ENCODE data around the gene GSN. TPM values are rescaled to one million over a fixed set of nuclear protein-coding genes. Genes with fewer than 3 reads are reported as not detected.

GSN gene
- total and polyA plus RNA-seq, 2 of the 13 experiments (the other 11 are each of a cell fraction or from before 2014, with no cell fraction given): 294 to 307 TPM

DNA sequence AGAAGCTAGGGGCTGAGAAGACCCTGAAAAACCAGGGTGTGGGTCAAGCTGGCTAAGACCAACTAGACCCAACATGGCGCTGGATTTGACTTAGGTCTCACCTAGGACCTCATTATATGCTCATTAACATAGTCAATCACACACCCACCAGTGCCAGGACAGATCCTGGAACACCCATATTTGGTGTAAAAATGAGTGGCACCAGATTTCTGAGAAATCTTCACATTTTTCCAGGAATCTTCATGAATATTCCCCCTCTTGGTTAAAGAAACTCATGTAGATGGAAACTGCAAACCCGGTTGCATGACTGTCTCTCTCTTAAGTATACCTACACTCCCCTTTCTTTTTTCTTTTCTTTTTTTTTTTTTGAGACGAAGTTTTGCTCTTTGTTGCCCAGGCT is 48.4 kb upstream of the GSN start:
- Histone ChIP-seq H4K20me1 (ENCODE audit: insufficient read depth, low read length) (no peaks in the 10 kb centered on the region), H2AFZ (ENCODE audit: low read length) (no peak overlapping the region), H3K4me1 (ENCODE audit: insufficient read depth, low read length) (peaks cover 6% of the 10 kb centered on the region), H3K4me3 (replicated peaks in 1 of 3; ENCODE audit: insufficient read depth in 1 of 3, low read depth in 2 of 3, low read length in 3 of 3) (no peak overlapping the region), H3K4me2 (ENCODE audit: low read depth, low read length) (no peak overlapping the region), H3K27me3 (ENCODE audit: control insufficient read depth in 1 of 2, insufficient read depth in 2 of 2, low read length in 2 of 2) (no peaks in the 10 kb centered on the region; a peak in 1 of 5 replicates), H3K9me3 (ENCODE audit: low read length) (no peaks in the 10 kb centered on the region), H3K9ac (ENCODE audit: insufficient read depth, low read depth, low read length) (no peak overlapping the region), H3K79me2 (ENCODE audit: insufficient read depth, low read length) (no peaks in the 10 kb centered on the region), H3K27ac (ENCODE audit: extremely low read length, insufficient read depth, low read length) (no peak overlapping the region), H3K36me3 (replicated peaks in 1 of 2; ENCODE audit: control insufficient read depth in 1 of 2, insufficient read depth in 2 of 2, low read length in 2 of 2) (no peaks in the 10 kb centered on the region)
- ATAC-seq (no peak), FAIRE-seq (no peak), DNase-seq (ENCODE audit: low spot score) (no peak)
- BruUV-seq (replicated peaks): no TSS peak
- CTCF ChIA-PET (ENCODE audit: low intra/inter-chr PET ratio, low total read pairs): no interaction called here
- intact Hi-C loops (cut with micrococcal nuclease; ENCODE audit: unreplicated experiment) (no loop called here), in situ Hi-C loops (cut with HindIII; ENCODE audit: extremely low pct_ligation_motif_present, low pct_unique_long_range_greater_than_20kb) (no loop called here)
- WGBS (ENCODE audit: low lambda C conversion rate): 57% methylated on average over 3 of the region's 3 CpGs
- POLR2A ChIA-PET: no interaction called here
- no peak for TF ChIP-seq YY1 (IDR thresholded peaks at IDR 0.05; ENCODE audit: insufficient read depth, insufficient replicate concordance, low read depth, low read length)
- no peak for TF ChIP-seq ZBED4 (CRISPR knock-in tag; IDR thresholded peaks at IDR 0.05; ENCODE audit: borderline replicate concordance)
- no peak for TF ChIP-seq ZNF543 (CRISPR knock-in tag; IDR thresholded peaks at IDR 0.05)
- TF ChIP-seq ZNF235 (CRISPR knock-in tag; IDR thresholded peaks at IDR 0.05; ENCODE audit: borderline replicate concordance): no peak
- no peak for TF ChIP-seq SATB2 (CRISPR knock-in tag; IDR thresholded peaks at IDR 0.05)
- TF ChIP-seq, protein P1, sequence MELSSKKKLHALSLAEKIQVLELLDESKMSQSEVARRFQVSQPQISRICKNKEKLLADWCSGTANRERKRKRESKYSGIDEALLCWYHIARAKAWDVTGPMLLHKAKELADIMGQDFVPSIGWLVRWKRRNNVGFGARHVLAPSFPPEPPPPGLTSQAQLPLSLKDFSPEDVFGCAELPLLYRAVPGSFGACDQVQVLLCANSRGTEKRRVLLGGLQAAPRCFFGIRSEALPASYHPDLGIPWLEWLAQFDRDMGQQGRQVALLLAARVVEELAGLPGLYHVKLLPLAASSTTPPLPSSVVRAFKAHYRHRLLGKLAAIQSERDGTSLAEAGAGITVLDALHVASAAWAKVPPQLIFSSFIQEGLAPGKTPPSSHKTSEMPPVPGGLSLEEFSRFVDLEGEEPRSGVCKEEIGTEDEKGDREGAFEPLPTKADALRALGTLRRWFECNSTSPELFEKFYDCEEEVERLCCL (CRISPR knock-in tag; IDR thresholded peaks at IDR 0.05; ENCODE audit: borderline replicate concordance): no peak
- TF ChIP-seq MAFF (IDR thresholded peaks at IDR 0.05; ENCODE audit: low read depth, low read length): no peak
- TF ChIP-seq ZNF230 (CRISPR knock-in tag; IDR thresholded peaks at IDR 0.05): no peak
- no peak for TF ChIP-seq GZF1 (CRISPR knock-in tag; IDR thresholded peaks at IDR 0.05)
- no peak for TF ChIP-seq ZNF549 (CRISPR knock-in tag; IDR thresholded peaks at IDR 0.05)
- TF ChIP-seq ZSCAN21 (CRISPR knock-in tag; IDR thresholded peaks at IDR 0.05; ENCODE audit: borderline replicate concordance): no peak
- TF ChIP-seq, protein P2, sequence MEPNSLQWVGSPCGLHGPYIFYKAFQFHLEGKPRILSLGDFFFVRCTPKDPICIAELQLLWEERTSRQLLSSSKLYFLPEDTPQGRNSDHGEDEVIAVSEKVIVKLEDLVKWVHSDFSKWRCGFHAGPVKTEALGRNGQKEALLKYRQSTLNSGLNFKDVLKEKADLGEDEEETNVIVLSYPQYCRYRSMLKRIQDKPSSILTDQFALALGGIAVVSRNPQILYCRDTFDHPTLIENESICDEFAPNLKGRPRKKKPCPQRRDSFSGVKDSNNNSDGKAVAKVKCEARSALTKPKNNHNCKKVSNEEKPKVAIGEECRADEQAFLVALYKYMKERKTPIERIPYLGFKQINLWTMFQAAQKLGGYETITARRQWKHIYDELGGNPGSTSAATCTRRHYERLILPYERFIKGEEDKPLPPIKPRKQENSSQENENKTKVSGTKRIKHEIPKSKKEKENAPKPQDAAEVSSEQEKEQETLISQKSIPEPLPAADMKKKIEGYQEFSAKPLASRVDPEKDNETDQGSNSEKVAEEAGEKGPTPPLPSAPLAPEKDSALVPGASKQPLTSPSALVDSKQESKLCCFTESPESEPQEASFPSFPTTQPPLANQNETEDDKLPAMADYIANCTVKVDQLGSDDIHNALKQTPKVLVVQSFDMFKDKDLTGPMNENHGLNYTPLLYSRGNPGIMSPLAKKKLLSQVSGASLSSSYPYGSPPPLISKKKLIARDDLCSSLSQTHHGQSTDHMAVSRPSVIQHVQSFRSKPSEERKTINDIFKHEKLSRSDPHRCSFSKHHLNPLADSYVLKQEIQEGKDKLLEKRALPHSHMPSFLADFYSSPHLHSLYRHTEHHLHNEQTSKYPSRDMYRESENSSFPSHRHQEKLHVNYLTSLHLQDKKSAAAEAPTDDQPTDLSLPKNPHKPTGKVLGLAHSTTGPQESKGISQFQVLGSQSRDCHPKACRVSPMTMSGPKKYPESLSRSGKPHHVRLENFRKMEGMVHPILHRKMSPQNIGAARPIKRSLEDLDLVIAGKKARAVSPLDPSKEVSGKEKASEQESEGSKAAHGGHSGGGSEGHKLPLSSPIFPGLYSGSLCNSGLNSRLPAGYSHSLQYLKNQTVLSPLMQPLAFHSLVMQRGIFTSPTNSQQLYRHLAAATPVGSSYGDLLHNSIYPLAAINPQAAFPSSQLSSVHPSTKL (CRISPR knock-in tag; IDR thresholded peaks at IDR 0.05): no peak
- TF ChIP-seq TFDP2 (CRISPR knock-in tag; IDR thresholded peaks at IDR 0.05): no peak

Measured in HepG2 (cell line).